Adrenal gland (tissue), 12 donors: ENCODE results near the gene ABCA4. TPM values are rescaled to one million over a fixed set of nuclear protein-coding genes. Genes with fewer than 3 reads are reported as not detected.

ENCODE experiments used
- DNase-seq, 7 donors: peaks; one replicate each; pipeline ENCODE4 v3.0.0-alpha.2; 2019 to 2020
- H3K27ac ChIP-seq, 5 donors: fragments of 200-600 bp; sonication (generic) in 4 of 5; 1 replicate in 3 of 5; 2 replicates in 2 of 5; pipeline versions ENCODE4 v1.5.1 to v1.8.0; 2016 to 2020; ENCODE audit warnings: mild to moderate bottlenecking in 1 of 5
- H3K27me3 ChIP-seq: fragments of 200-600 bp; 2 replicates; pipeline ENCODE4 v1.8.0; 2021
- H3K36me3 ChIP-seq, 2 donors: fragments of 200-600 bp; replicated peaks in 1 of 2; 1 replicate in 1 of 2; 2 replicates in 1 of 2; pipeline versions ENCODE4 v1.5.1 to v1.8.0; 2018 to 2022
- H3K4me1 ChIP-seq, 2 donors: fragments of 200-600 bp; replicated peaks in 1 of 2; 1 replicate in 1 of 2; 2 replicates in 1 of 2; pipeline versions ENCODE4 v1.5.1 to v1.8.0; 2018 to 2021
- H3K4me3 ChIP-seq, 4 donors: fragments of 200-600 bp; sonication (generic) in 3 of 4; one replicate each; pipeline ENCODE4 v1.5.1; 2016 to 2018
- H3K9me3 ChIP-seq, 3 donors: fragments of 200-600 bp; sonication (generic) in 1 of 3; replicated peaks in 1 of 3; 1 replicate in 2 of 3; 2 replicates in 1 of 3; pipeline versions ENCODE4 v1.5.1 to v1.8.0; 2016 to 2021
- POLR2A ChIP-seq, 2 donors: fragments of 450-650 bp; IDR thresholded peaks; one replicate each; pipeline ENCODE4 v1.6.1; 2017; ENCODE audit warnings: antibody characterized with exemption in 2 of 2, mild to moderate bottlenecking in 2 of 2, moderate library complexity in 1 of 2
- WGBS, 4 donors: extraction: QIAGEN DNeasy Blood & Tissue Kit in 2 of 4; methylation state at CpG; one replicate each; pipeline versions ENCODE4 v1.1.5 to v1.1.7; 2013 to 2017; 5-methylcytosine and 5-hydroxymethylcytosine counted together
- intact Hi-C, 2 donors: fragments of 100-400 bp; cut with DNase I; formaldehyde crosslinking; loops; one replicate each; pipeline versions ENCODE4 v1.14.1 to v1.15.0; 2022 to 2023
- polyA plus RNA-seq, 3 donors: library from polyadenylated mRNA; stranded (reverse); fragments of 200-250 nt in 2 of 3; fragments of 350-450 nt in 1 of 3; fragmentation: Illumina TruSeq in 1 of 3; extraction: RNeasy Lipid Tissue Mini Kit (QIAGEN cat#74804) in 1 of 3; gene quantifications; one replicate each; pipeline ENCODE4 v1.2.3, GENCODE V29; 2013 to 2014
- total RNA-seq, 9 donors: library from RNA; depleted of rRNA in 4 of 9; stranded (reverse); fragments of >200 nt in 4 of 9; fragments of 120-200 nt in 1 of 9; fragmentation: NEBNext Ultra II Directional in 1 of 9; extraction: Animal tissue kit (Norgen Biotek cat#: 25700) in 1 of 9; gene quantifications; one replicate each; pipeline versions ENCODE4 v1.1.0 to v1.2.4, GENCODE V29; 2013 to 2023
- TF ChIP-seq, protein P1 (sequence below), 6 experiments: fragments of 450-650 bp in 4 of 6; fragments of 200-600 bp in 2 of 6; sonication (generic) in 1 of 6; IDR thresholded peaks; 1 replicate in 5 of 6; 2 replicates in 1 of 6; pipeline versions ENCODE4 v1.5.1 to v1.8.0; 2016 to 2021; ENCODE audit warnings: antibody characterized with exemption in 6 of 6, mild to moderate bottlenecking in 2 of 6, moderate library complexity in 1 of 6
- donor health status: healthy with polysubstance abuse.
- donor health status: Bipolar disorder and iron deficiency.
- donor health status: DM: yes; HTN: yes; CAD: no.
- donor health status: DM: no; HTN: no; CAD: no.
- donor health status: DM: no; HTN: no; CAD: no.
- donor health status: DM: yes; HTN: yes; CAD: no.

The ABCA4 gene
- total and polyA plus RNA-seq, 12 donors, result 0.04 to 1.9 (median 0.14) TPM; not detected in 1

DNA sequence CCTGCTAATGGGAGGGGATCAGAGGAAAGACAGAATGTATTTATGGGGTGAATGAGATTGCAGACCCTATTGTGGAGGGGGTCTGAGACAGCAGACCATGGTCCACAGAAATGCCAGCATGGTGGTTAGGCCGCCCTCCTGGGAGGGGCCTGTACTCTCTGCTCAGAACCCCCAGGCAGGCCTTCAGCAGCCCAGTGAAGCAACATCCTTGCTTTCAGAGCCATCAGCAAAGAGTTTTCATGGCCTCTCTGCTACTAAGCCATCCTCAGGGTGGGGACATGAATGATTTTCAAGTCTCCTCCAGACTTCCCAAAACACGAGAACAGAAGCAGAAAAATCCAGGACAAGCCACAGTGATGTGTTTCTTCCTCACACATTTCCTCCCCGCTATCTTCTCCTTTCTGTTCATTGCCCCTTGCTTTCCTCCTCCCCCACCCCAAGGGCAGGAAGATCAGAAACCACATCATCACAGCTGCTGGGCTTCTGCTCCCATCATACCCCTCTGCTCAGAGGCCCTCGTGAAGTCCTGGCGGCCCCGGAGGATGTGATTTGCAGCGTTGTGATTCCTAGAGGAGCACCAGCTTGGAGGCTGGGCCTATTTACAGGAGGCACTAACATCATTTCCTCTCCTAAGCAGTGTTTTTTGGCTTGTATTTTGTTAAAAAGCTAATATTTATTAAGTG is 48.0 kb downstream of the ABCA4 start:
- intact Hi-C loops, result no loop called here

DNA sequence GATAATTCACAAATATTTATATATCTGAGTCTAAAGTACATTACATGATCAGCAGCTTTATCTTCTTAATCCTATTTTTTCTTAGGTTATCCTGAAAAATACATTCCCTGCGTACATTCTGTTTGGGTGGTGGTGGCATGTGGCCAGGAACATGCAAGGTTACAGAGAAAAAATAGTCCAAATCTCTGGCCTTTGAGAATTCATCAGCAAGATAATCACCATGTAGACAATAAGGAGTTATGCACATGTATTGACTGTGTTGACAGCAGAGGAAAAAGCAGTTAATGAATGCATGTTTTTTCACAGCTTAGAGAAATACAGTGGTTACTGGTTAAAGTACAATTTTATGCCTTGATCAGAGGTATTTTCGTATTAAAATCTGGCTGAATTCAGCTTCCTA is 49.0 kb downstream of the ABCA4 start:
- no peaks in the 10 kb centered on the region for H3K36me3 ChIP-seq
- no peak overlapping the region for H3K27ac ChIP-seq
- TF ChIP-seq, protein P1, sequence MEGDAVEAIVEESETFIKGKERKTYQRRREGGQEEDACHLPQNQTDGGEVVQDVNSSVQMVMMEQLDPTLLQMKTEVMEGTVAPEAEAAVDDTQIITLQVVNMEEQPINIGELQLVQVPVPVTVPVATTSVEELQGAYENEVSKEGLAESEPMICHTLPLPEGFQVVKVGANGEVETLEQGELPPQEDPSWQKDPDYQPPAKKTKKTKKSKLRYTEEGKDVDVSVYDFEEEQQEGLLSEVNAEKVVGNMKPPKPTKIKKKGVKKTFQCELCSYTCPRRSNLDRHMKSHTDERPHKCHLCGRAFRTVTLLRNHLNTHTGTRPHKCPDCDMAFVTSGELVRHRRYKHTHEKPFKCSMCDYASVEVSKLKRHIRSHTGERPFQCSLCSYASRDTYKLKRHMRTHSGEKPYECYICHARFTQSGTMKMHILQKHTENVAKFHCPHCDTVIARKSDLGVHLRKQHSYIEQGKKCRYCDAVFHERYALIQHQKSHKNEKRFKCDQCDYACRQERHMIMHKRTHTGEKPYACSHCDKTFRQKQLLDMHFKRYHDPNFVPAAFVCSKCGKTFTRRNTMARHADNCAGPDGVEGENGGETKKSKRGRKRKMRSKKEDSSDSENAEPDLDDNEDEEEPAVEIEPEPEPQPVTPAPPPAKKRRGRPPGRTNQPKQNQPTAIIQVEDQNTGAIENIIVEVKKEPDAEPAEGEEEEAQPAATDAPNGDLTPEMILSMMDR (IDR thresholded peaks at IDR 0.05), result no peak
- no peak for TF ChIP-seq POLR2A (IDR thresholded peaks at IDR 0.05)
- H3K9me3 ChIP-seq, result no peaks in the 10 kb centered on the region
- no peaks in the 10 kb centered on the region for H3K27me3 ChIP-seq
- intact Hi-C loops, result no loop called here
- 57 to 61% (median 59%) methylated on average over 2 of the region's 2 CpGs for WGBS, 4 donors
- H3K4me1 ChIP-seq, result peaks cover 26 to 41% of the 10 kb centered on the region in 2 donors
- no peak for DNase-seq
- H3K4me3 ChIP-seq, result no peak overlapping the region

More for the DNA sequence above, 48.0 kb downstream of the ABCA4 start:
- no peaks in the 10 kb centered on the region for H3K9me3 ChIP-seq
- H3K36me3 ChIP-seq, result no peaks in the 10 kb centered on the region
- TF ChIP-seq, protein P1 (IDR thresholded peaks at IDR 0.05), result no peak
- no peak for TF ChIP-seq POLR2A (IDR thresholded peaks at IDR 0.05)
- no peaks in the 10 kb centered on the region for H3K27me3 ChIP-seq
- WGBS, 4 donors, result 65 to 76% (median 74%) methylated on average over 6 to 7 of the region's 7 CpGs
- no peak overlapping the region for H3K4me3 ChIP-seq
- H3K27ac ChIP-seq, result no peak overlapping the region
- peaks cover 25 to 41% of the 10 kb centered on the region in 2 donors for H3K4me1 ChIP-seq
- no peak for DNase-seq

DNA sequence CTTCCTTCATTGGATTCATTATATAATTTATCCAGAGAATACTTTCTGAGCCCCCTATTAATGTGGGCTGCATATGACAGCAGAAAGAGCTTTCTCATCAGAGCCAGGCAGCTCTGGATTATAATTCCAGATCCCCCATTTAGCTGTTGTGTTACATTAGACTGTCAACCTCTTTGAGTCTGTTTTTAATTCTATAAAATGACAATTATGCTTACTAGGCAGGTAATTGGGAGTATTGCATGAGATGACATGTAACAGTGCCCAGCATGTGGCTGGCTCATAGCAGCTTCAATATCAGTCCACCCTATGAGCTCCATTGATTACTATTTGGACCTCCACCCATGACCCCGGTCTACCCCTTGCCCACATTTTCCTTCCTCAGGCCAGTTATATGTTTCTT is 49.6 kb downstream of the ABCA4 start:
- H3K27me3 ChIP-seq, result no peaks in the 10 kb centered on the region
- H3K36me3 ChIP-seq, result no peaks in the 10 kb centered on the region
- no peaks in the 10 kb centered on the region for H3K9me3 ChIP-seq
- DNase-seq, result no peak
- intact Hi-C loops, result no loop called here
- TF ChIP-seq POLR2A (IDR thresholded peaks at IDR 0.05), result no peak
- TF ChIP-seq, protein P1 (IDR thresholded peaks at IDR 0.05), result no peak
- no peak overlapping the region for H3K4me3 ChIP-seq
- H3K4me1 ChIP-seq, result peaks cover 26 to 41% of the 10 kb centered on the region in 2 donors
- WGBS, 4 donors, result 38 to 85% (median 63%) methylated on average over 1 of the region's 1 CpG
- H3K27ac ChIP-seq, result no peak overlapping the region

DNA sequence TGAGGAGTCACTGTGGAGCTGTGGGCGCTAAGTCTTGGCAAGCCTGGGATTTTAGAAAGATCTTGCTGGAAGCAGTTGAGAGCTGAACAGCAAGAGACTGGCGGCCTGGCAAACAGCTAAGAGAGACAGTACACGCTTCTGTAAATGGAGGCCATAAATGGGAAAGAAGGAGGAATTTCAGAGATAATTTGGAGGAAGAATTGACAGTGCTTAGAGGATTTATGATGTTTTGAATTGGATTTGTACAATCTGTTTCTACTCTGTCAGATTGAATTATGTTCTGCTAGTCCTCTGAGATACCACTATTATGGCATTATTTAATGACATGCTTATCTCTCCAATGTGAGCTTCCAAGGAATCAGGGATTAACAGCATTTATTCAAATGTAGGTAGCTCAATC is 50.1 kb downstream of the ABCA4 start:
- intact Hi-C loops, result no loop called here
- no peaks in the 10 kb centered on the region for H3K9me3 ChIP-seq
- WGBS, 4 donors, result 70 to 91% (median 89%) methylated on average over 3 of the region's 3 CpGs
- TF ChIP-seq, protein P1 (IDR thresholded peaks at IDR 0.05), result no peak
- no peak for TF ChIP-seq POLR2A (IDR thresholded peaks at IDR 0.05)
- H3K36me3 ChIP-seq, result no peaks in the 10 kb centered on the region
- peak overlapping the region in 2 of 5 donors; percentile 50 to 81 for H3K27ac ChIP-seq
- H3K4me3 ChIP-seq, result no peak overlapping the region
- peak in 1 of 7 donors; percentile 28 for DNase-seq
- H3K4me1 ChIP-seq, result peaks cover 26 to 41% of the 10 kb centered on the region in 2 donors
- no peaks in the 10 kb centered on the region for H3K27me3 ChIP-seq
